ENCODE data around the gene TSHZ3.

The TSHZ3 gene

GRCh38 chr19:31312009-31312676, 37.1 kb downstream of the TSHZ3 start:
- DNase-seq (ENCODE audit: low spot score), result no peak

GRCh38 chr19:31310432-31311133, 38.7 kb downstream of the TSHZ3 start:
- DNase-seq (ENCODE audit: low spot score), result no peak

GRCh38 chr19:31308781-31309180, 40.5 kb downstream of the TSHZ3 start:
- DNase-seq (ENCODE audit: low spot score), result no peak

GRCh38 chr19:31307071-31307669, 42.1 kb downstream of the TSHZ3 start:
- DNase-seq (ENCODE audit: low spot score), result no peak

GRCh38 chr19:31306006-31306753, 43.1 kb downstream of the TSHZ3 start:
- no peak for DNase-seq (ENCODE audit: low spot score)

- DNase-seq (ENCODE audit: low spot score), result no peak
These were observed 44.4 kb downstream of the TSHZ3 start for GRCh38 chr19:31304831-31305312.

GRCh38 chr19:31303262-31303815, 45.9 kb downstream of the TSHZ3 start:
- DNase-seq (ENCODE audit: low spot score), result no peak

GRCh38 chr19:31301306-31301980, 47.8 kb downstream of the TSHZ3 start:
- DNase-seq (ENCODE audit: low spot score), result no peak

GRCh38 chr19:31300422-31300821, 48.8 kb downstream of the TSHZ3 start:
- no peak for DNase-seq (ENCODE audit: low spot score)

GRCh38 chr19:31299665-31300064, 49.6 kb downstream of the TSHZ3 start:
- DNase-seq (ENCODE audit: low spot score), result no peak

- no peak for DNase-seq (ENCODE audit: low spot score)
These were observed 51.2 kb downstream of the TSHZ3 start for GRCh38 chr19:31297991-31298390.

- no peak for DNase-seq (ENCODE audit: low spot score)
These were observed 52.4 kb downstream of the TSHZ3 start for GRCh38 chr19:31296741-31297390.

- DNase-seq (ENCODE audit: low spot score), result no peak
These were observed 55.0 kb downstream of the TSHZ3 start for GRCh38 chr19:31294189-31294588.

GRCh38 chr19:31292639-31293185, 56.5 kb downstream of the TSHZ3 start:
- no peak for DNase-seq (ENCODE audit: low spot score)

- no peak for DNase-seq (ENCODE audit: low spot score)
These were observed 58.2 kb downstream of the TSHZ3 start for GRCh38 chr19:31290931-31291590.

- no peak for DNase-seq (ENCODE audit: low spot score)
These were observed 59.3 kb downstream of the TSHZ3 start for GRCh38 chr19:31289976-31290375.

- no peak for DNase-seq (ENCODE audit: low spot score)
These were observed 59.8 kb downstream of the TSHZ3 start for GRCh38 chr19:31289381-31289880.

- DNase-seq (ENCODE audit: low spot score), result no peak
These were observed 62.7 kb downstream of the TSHZ3 start for GRCh38 chr19:31286491-31286890.

GRCh38 chr19:31285744-31286143, 63.5 kb downstream of the TSHZ3 start:
- no peak for DNase-seq (ENCODE audit: low spot score)

- DNase-seq (ENCODE audit: low spot score), result no peak
These were observed 64.6 kb downstream of the TSHZ3 start for GRCh38 chr19:31284621-31285020.
